Fibroblast of skin of right quadriceps (primary cell): ENCODE results near the gene NPHP4.
"Not testable (repeated sequence)": the region's sequence is repeated elsewhere in the genome, so short reads cannot be mapped to it uniquely, and the experiment has no call there.

ENCODE experiments used
- DNase-seq: peaks from one replicate; pipeline ENCODE4 v3.0.0-alpha.2; 2013

Gene NPHP4

DNA sequence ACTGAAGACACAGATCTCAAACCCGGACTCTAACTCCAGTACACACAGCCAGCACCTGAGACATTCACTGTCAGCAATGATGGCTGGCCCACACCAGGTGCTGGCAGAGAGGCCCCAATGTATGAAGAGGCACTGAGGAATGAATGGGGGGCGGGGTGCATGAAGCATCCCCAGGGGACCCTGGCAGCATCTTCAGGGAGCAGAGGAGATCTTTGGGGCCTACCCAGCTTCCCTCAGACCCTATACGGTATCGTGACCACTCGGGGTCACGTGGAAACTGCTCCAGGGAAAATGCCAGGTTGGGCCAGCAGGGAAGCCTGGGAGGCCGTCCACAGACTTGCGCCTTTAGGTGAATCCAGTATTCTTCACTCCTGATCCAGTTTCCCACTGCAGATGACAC lies 84.3 kb downstream of the NPHP4 start:
- DNase-seq: no peak

DNA sequence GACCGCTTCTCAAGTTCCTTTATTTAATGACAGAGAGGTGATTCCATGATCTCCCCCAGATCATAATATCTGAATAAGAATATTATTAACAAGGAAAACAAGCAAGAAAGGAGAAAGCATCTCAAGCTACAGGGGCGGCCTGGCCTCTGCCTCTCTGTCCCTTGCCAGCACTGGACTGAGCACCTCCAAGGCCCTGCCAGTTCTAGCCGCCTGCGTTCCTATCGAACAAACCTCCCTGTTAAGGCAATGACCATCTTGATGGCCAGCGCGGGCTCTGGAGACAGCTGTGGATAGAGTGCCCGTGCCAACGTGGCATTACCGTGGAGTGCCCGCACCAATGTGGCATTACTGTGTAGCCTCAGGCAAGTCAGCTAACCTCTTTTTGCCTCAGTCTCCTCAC lies 84.8 kb downstream of the NPHP4 start:
- DNase-seq: no peak

DNA sequence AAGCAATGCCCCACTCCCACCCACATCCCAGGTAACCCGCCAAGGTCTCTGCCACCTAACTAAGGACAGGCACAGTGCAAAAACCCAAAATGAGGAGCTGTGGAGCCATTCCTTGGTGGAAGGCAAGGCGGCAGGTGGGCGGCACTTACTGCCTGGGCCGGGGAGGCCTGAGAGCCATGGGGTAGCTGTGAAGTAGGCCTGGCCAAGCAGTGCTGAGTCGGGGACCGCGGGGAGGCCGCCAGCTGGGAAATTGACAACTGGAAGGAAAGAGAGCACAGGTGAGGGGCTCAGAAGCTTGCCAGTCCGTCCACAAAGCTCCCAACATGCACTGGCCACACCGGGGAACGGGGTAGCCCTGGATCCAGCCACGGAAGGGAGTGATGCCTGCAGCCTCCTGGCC lies 85.3 kb downstream of the NPHP4 start:
- DNase-seq: no peak

DNA sequence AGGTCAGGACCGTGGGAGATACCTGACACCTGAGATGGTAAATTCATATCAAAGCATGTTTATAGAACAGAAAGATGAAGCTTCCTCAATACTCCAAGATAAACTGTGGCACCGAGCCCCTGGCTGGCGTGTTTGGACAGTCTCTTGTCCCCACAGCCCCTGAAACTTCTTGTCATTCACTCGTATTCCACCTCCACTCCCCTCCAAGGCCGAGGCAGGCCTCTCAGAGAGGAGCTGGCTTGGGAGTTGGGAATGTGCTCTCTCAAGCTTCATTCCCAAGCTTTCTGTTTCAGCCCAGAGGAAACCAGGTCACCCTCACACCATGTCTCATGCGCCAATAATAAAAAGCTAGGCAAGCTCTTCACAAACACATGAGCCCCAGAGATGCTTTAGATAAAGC lies 86.1 kb downstream of the NPHP4 start:
- DNase-seq: no peak

DNA sequence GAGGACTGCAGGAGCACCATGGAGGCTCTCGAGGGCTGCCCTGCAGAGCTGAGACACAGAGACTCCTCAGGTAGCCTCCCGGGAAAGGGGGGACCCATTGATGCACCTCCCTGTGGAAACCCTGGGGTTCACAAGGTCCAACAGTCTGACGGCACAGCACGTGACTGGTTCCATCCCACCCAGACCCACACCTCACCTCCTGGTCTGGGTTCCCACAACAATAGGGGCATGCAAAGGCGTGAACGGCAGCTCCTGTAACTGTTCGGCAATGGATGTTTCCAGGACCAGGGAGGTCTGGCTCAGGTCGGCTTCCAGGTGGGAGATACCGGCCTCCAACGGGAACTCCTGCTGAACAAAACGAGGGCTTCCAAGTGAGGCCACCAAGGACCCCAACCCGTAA lies 86.8 kb downstream of the NPHP4 start:
- no peak for DNase-seq

DNA sequence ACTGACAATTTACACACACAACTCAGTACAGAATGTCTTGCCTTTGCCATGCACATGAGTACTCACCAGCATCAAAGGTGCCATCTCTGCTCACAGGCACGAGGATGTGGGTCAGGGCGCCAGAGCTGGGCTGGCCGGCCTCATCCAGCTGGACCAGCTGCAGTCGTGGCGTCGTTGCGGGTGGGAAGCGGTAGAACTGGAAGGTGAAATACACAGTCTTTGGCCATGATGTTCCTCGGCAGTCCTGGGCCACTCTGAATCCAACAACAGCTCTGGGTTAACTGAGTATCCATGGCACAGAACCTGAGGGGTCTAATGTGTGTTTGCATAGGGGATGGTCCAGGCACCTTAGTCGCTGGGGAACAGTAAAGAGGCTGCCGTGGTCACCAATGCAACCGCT lies 87.7 kb downstream of the NPHP4 start:
- DNase-seq: no peak

DNA sequence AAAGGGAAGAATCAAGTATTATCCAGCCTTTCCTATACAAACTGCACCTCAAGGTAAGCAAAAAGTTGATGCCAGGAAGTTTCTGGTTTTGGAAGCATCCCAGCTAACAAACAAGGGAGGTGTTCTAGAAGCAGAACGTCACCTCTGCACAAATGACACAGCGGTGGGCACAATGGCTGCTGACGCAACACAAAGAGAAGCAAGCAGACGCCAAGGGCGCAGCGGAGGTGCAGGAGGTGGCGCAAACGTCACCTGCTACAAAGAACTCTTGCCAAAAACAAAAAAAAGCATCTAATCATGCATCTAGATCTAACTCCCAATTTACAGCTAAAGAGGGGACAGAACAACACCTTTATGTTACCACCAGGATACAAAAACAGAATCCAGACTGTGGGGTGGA lies 88.5 kb downstream of the NPHP4 start:
- DNase-seq: no peak

DNA sequence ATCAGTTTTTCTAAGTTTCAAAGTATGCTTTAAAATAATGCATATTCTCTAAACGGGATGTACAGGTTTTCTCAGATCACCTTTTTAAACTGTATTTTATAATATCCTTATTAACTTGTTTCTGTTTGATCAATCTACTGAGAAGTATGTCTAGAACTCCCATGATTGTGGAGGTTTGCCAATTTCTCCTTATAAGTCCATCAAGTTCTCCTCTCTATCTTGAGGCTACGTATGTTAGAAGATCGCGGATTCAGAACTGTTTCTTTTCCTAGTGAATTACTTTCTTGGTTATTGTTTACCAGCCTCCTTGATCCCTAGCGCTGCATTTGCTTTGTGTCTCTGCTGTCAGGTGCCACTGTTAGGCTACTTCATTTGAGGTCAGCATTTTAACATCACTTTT lies 89.2 kb downstream of the NPHP4 start:
- no peak for DNase-seq

DNA sequence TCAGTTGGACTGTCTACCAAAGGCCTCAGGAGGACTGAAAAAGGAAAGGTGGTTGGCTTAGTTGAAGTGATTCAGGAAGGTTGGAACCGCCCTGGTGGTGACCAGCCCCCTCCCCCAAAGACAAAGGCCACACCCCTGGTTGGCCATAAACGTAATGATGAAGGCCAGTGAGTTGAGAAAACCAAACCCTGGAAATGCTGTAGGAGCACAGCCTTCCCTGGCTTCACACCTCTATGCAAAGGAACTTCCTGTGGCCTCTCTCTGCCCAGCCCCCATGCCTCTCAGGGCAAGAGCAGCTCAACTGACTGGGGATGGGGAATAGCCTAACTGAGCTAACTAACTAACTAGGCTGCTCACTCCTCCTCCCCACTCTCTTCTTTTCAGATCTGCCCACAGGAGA lies 90.4 kb downstream of the NPHP4 start:
- DNase-seq: no peak

DNA sequence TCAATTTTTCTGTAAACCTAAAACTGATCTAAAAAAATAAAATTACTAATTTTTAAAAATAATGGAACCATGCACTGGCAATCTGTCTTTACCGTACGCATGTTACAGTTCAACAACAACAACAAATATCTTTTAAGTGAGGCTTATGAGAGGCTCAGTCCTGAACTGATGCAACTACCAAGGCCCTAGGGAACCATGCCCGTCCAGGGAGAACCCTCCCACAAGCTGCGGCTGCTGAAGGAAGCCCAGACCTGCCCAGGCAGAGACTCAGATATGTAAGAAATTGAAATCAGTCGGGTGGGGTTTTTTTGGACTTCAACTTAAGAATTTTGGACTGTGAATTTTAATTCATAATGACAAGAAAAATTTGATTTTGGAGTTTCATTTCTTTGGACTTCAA lies 91.1 kb downstream of the NPHP4 start:
- no peak for DNase-seq

DNA sequence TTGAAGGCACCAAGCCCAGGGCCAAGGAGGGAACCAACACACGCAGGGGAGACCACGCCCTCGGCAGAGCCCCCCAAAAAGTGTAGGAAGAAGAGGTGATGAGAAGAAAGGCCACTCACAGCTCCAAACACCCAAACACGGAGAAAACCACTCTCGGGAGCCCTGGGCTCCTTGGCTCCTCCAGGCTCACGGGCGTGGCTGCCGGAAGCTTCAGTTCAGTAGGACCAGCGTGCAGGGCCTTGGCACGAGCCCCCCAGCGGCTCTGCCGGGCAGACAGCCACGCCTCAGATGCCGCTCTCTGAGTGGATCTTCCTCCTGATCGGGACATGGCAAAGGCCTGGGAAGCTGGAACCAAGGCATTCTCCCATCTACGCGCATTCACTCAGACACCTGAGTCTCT lies 94.0 kb downstream of the NPHP4 start:
- no peak for DNase-seq

DNA sequence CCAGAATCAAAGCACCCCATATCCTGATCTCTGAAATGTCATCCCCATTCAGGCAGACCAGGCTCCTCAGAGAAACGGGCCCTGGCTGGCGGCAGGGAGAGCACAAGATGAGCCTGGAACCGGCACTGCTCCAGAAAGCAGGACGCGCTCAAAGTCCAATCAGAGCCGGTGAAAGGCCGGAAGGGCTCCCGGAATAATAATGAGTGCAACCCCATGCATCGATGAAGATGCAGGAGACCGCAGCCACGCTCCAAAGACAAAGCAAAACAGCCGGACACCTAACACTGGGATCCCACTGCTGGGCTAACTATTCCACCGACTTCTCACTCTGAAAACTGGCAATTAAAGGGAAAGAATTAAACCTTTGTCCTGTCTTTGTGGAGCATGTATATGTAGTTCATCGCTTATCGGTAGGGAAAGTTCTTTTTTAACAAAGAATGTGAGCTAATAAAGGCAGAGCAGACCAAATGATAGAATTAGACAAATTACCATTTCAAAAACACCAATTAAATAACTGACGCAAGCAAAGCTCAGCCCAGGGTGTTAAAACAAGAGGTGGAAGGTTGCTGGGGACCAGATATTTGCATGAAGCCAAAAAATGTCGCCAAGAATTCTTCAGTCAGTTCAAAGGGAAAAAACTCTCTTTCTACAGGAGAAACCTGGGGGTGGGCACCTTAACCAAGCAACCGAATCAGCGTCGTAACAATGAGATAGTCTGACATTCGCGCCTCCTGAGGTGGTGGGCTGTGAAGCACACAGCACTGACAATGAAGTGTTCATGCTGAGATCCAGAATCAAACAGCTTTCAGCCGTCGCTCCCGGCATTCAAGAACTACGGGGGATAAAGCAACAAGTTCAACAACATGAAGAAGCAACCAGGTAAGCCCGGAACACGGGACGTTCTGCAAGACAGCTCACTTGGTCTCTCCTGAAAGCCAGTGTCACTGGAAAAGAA lies 95.2 kb downstream of the NPHP4 start:
- DNase-seq: no peak

DNA sequence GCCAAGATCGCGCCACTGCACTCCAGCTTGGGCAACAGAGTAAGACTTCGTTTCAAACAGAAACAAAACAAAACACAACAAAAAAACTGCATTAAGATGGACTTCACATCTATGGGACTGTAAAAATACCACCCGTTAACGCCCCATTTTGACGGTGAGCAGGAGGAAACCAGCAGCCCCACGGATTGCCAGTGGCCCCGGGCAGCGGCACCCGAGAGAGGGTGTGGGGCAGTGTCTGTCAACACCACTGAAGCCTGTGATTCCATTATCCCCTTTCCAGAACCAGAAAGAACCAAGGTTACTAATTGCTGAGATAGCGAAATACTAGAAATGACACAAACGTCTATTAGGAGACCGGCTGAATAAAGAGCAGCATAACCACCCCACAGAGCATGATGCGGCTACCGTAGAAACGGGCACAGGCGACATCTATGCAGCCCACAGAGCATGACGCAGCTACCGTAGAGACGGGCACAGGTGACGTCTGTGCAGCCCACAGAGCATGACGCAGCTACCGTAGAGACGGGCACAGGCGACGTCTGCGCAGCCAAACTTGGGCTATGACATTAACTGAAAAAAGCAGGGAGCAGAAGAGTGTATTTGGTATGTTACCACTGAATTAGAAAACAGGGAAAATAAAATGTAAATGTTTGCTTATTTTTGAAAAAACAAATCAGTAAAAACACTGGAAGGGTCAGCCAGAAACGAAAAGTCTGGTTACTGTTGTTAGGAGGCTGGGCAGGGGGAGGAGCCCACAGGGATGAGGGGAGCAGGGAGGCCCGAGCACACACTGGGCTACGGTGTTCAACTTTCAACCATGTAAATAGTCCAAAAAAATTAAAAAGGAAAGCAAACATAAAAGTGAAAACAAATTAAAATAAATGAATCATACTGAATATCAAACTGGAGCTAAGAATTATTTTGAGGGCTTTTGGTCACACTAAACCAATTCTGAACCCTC lies 96.5 kb downstream of the NPHP4 start:
- no peak for DNase-seq

DNA sequence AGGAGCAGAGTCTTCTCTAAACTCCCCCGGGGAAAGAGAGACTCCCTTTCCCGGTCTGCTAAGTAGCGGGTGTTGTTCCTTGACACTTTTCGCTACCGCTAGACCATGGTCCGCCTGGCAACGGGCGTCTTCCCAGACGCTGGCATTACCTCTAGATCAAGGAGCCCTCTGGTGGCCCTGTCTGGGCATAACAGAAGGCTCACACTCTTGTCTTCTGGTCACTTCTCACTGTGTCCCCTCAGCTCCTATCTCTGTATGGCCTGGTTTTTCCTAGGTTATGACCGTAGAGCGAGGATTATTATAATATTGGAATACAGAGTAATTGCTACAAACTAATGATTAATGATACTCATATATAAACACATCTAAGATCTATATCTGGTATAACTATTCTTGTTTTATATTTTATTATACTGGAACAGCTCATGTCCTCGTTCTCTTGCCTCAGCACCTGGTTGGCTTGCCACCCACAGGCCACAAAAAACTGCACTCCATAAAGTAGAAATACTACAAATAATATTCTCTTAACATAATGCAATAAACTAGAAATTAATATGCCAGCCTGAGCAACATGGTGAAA lies 98.4 kb downstream of the NPHP4 start:
- DNase-seq: not testable (repeated sequence)

DNA sequence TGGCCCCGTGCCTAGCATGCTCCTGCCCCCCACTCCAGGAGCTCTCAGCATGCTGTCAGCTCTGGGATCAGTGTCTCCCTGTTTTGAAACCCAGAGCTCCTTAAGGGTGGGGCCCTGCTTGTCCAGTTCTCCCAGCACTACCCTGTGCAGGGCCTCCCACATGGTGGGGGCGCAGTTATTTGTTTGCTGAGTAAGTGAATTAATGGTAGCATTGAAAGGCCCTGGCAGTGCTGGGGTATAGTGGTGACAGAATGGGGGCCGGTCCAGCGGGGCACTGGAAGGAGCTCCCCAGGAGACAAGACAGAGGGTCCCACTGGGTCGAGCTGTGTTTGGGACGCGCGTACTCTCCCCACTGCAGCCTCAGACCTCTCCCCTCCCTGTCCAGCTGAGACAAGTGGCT lies 99.9 kb downstream of the NPHP4 start:
- DNase-seq: no peak

DNA sequence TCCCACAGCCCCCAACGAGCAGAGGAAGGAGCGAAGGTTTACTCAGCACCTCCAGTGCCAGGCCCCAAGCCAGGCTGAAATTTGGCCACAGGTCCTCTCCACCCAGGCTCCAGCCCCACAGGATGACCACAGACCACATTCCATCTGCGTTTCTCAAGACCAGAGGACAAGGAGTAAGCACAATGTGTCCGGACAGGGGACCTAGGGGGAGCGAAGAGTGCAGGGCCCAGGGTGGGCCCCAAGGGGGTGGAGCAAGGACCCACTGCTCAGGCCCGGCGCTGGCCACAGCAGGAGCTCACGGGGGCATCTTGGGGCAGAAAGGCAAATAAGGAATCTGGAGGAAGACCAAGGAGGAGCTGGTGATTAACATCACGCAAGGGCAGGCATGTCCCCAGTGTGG lies 100.5 kb downstream of the NPHP4 start:
- DNase-seq: no peak

DNA sequence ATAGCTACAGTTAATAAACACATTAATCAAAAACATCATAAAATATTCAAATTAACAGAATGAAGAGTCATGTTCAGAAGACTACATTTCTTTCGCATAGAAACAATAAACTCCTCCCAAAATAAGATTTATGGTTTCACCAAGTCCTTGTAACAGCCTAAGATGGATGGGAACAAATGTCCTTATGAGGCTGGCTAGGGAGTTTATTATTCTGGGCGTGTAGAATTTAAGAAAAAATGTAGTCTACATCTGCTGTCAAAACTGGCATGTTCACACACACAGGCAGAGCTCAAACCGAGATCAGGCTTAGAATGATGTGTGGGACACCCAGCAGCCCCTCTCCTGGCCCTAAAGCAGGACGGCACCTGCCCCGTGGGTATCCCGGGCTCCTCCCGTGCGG lies 101.1 kb downstream of the NPHP4 start:
- DNase-seq: no peak

DNA sequence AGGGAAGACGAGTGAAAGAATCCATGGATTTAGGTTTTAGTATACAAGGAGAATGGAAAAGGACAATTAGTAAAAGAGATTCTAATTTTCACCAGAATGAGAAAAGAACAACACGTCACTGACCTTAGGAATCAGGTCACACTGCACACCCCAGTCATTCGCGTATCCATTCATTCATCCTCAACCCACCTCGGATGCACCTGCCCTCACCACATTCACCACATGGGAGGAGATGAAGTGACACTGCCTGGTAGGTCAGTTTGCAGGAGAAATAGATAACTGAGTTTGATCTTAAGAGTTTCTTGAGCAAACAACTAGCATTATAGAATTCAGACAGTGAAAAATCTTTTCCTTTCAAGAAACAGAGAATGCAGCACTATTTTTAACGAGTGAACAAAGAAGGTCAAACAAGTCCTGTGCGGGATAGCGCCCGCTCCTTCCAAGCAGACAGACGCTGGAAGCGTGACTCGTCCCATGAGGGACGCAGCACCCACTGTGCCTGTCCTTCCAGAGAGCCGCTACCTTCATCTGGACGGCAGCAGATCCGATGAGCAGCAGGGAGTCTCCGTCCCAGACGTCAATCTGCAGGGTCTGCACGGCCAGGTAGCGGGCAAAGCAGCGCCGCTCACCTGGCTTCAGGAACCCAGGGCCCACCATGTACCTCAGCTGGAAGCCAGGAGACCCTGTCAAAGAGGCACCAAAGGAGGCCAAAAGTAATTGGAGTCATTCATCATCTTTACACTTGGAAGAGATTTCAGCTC lies 101.7 kb downstream of the NPHP4 start:
- no peak for DNase-seq

DNA sequence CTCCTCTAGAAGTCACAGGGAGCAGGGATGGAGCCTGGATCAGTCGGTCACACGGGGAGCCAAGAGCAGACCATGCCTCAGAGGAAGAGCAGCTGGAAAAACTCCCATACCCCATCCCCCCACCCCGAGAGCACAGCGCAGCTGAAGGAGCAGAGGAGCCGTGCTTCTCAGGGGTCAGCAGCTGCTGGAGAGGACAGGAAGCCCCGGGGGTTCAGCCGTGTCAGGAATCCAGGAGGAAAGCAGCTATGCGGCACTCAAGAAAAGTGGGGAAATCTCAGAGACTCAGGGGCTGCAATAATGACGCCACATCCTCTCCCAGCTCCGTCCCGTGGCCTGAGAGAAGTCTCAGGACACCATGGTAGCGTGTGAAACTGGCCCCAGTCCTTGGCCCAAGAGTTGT lies 102.3 kb downstream of the NPHP4 start:
- DNase-seq: no peak

DNA sequence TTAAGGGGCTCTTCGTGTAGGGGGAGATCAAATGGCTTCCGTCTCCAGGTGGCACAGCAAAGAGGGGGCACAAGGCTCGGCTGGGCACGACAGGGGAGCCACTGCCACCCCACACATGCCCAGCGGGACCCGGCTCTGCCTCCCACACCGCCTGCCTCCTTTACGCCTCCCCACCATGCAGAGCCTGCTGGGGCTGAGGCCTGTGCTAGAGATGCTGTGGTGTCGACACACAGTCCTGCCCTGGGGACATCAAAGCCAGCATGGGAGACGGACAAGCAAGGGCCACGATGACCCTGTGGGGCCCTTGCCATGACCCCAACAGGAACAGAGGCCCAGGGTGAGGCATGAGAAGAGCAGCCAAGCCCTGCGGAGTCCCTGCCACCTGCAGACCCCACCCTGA lies 102.8 kb downstream of the NPHP4 start:
- DNase-seq: no peak

DNA sequence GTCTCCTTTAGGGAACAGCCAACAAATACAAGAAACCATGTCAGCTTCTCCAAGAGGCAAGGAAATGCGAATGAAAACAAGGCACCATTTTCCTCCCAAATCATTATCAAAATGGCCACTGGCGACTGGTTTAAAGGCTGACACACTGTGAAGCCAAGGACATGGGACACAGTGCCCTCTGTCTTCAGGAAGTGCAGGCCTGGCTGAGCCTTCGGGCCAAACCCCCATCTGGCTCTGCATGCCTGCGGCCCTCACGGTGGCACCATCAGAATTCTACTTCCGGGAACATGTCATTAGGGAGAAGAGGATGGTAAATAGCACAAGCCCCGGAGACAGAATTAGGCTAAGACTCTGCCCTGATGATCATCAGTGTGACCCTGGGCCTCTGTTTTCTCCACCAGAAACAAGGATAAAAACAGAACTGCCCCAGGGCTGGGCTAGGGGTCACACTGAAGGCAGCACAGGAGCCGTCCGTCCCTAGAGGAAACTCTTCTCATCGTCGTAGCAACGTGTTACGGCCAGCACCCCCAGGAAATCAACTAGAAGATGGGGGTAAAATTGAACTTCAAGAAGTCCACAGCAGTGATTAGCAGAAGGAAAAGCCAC lies 103.5 kb downstream of the NPHP4 start:
- no peak for DNase-seq

DNA sequence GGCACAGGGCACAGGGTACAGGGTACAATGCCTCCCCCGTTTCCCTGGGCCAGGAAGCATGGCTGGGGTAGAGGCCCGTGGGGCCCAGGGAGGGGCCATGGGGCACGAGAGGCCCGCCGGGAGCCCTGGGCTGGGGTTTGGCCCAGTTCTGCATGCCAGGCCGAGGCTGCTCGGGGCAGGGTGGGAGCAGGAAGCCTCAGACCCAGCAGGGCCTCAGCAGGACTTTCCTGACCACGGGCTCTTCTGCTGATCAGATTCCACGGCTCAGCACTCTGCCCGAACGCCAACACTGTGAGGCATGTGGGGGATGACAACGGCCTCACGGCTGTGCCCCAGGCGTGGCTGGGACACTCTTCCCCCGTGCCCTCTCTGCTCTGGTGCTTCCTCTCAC lies 104.3 kb downstream of the NPHP4 start:
- DNase-seq: no peak
